Stimulated activated naive CD8-positive, alpha-beta T cell treated with anti-CD3 and anti-CD28 coated beads, Interleukin-15, amount 100 ng/mL, for 72 hours (primary cell): Measurements from ENCODE around the gene F10.

ENCODE experiments used
- ATAC-seq: fragments of 150-1000 bp; cut with Tn5 transposase; 2 replicates; pipeline ENCODE4 v1.10.0; 2021; ENCODE audit warnings: mild to moderate bottlenecking, moderate library complexity
- DNase-seq, 2 donors: peaks; one replicate each; pipeline ENCODE4 v3.0.0; 2021 to 2022
- H3K27ac Mint-ChIP-seq, 2 donors: one replicate each; pipeline ENCODE4 v1.8.0; 2022; ENCODE audit warnings: mild to moderate bottlenecking in 2 of 2, mixed read lengths in 2 of 2, moderate library complexity in 2 of 2
- H3K27me3 Mint-ChIP-seq: one replicate; pipeline ENCODE4 v1.8.0; 2022; ENCODE audit warnings: mixed read lengths
- H3K4me1 Mint-ChIP-seq: one replicate; pipeline ENCODE4 v1.8.0; 2022; ENCODE audit warnings: mild to moderate bottlenecking, mixed read lengths
- H3K4me3 Mint-ChIP-seq, 2 donors: one replicate each; pipeline ENCODE4 v1.8.0; 2022; ENCODE audit warnings: mild to moderate bottlenecking in 2 of 2, mixed read lengths in 2 of 2, moderate library complexity in 1 of 2
- H3K9me3 Mint-ChIP-seq, 2 donors: one replicate each; pipeline ENCODE4 v1.8.0; 2022; ENCODE audit warnings: mixed read lengths in 2 of 2

Gene F10

GRCh38 chr13:113083402-113084061 is 39.1 kb upstream of the F10 start:
- H3K9me3 Mint-ChIP-seq, result no peaks in the 10 kb centered on the region
- H3K4me3 Mint-ChIP-seq, result no peak overlapping the region
- H3K27ac Mint-ChIP-seq, result no peak overlapping the region
- ATAC-seq, result no peak
- no peaks in the 10 kb centered on the region for H3K4me1 Mint-ChIP-seq
- H3K27me3 Mint-ChIP-seq, result no peaks in the 10 kb centered on the region
- DNase-seq, result no peak

- Mint-ChIP-seq H3K4me1 (no peaks in the 10 kb centered on the region), H3K27ac (no peak overlapping the region), H3K27me3 (no peaks in the 10 kb centered on the region), H3K4me3 (no peak overlapping the region), H3K9me3 (no peaks in the 10 kb centered on the region)
- ATAC-seq (no peak), DNase-seq (no peak)
Observed at GRCh38 chr13:113084094-113084942, 38.3 kb upstream of the F10 start.

GRCh38 chr13:113084943-113085540 is 37.6 kb upstream of the F10 start:
- no peak overlapping the region for H3K4me3 Mint-ChIP-seq
- ATAC-seq, result no peak
- H3K27me3 Mint-ChIP-seq, result no peaks in the 10 kb centered on the region
- no peak overlapping the region for H3K27ac Mint-ChIP-seq
- no peak for DNase-seq
- no peaks in the 10 kb centered on the region for H3K4me1 Mint-ChIP-seq
- H3K9me3 Mint-ChIP-seq, result no peaks in the 10 kb centered on the region

GRCh38 chr13:113086031-113086750 is 36.4 kb upstream of the F10 start:
- Mint-ChIP-seq H3K27ac (no peak overlapping the region), H3K9me3 (no peaks in the 10 kb centered on the region), H3K27me3 (no peaks in the 10 kb centered on the region), H3K4me1 (no peaks in the 10 kb centered on the region), H3K4me3 (no peak overlapping the region)
- no peak for ATAC-seq
- no peak for DNase-seq

GRCh38 chr13:113086991-113087922 is 35.3 kb upstream of the F10 start:
- no peaks in the 10 kb centered on the region for H3K4me1 Mint-ChIP-seq
- no peak for ATAC-seq
- H3K27ac Mint-ChIP-seq, result no peak overlapping the region
- no peak for DNase-seq
- H3K4me3 Mint-ChIP-seq, result no peak overlapping the region
- no peaks in the 10 kb centered on the region for H3K27me3 Mint-ChIP-seq
- H3K9me3 Mint-ChIP-seq, result no peaks in the 10 kb centered on the region

GRCh38 chr13:113087923-113088690 is 34.5 kb upstream of the F10 start:
- H3K27me3 Mint-ChIP-seq, result no peaks in the 10 kb centered on the region
- H3K9me3 Mint-ChIP-seq, result no peaks in the 10 kb centered on the region
- no peak overlapping the region for H3K27ac Mint-ChIP-seq
- H3K4me3 Mint-ChIP-seq, result no peak overlapping the region
- DNase-seq, result no peak
- H3K4me1 Mint-ChIP-seq, result no peaks in the 10 kb centered on the region
- ATAC-seq, result no peak

GRCh38 chr13:113088691-113089020 is 33.9 kb upstream of the F10 start:
- Mint-ChIP-seq H3K9me3 (no peaks in the 10 kb centered on the region), H3K27ac (no peak overlapping the region), H3K4me3 (no peak overlapping the region), H3K4me1 (no peaks in the 10 kb centered on the region), H3K27me3 (no peaks in the 10 kb centered on the region)
- ATAC-seq, result no peak
- no peak for DNase-seq

- Mint-ChIP-seq H3K27me3 (no peaks in the 10 kb centered on the region), H3K4me3 (no peak overlapping the region), H3K27ac (no peak overlapping the region), H3K4me1 (no peaks in the 10 kb centered on the region), H3K9me3 (no peaks in the 10 kb centered on the region)
- no peak for ATAC-seq
- no peak for DNase-seq
Observed at GRCh38 chr13:113089693-113090414, 32.7 kb upstream of the F10 start.

GRCh38 chr13:113090415-113090770 is 32.2 kb upstream of the F10 start:
- ATAC-seq, result no peak
- Mint-ChIP-seq H3K9me3 (no peaks in the 10 kb centered on the region), H3K4me1 (no peaks in the 10 kb centered on the region), H3K4me3 (no peak overlapping the region), H3K27ac (no peak overlapping the region), H3K27me3 (no peaks in the 10 kb centered on the region)
- no peak for DNase-seq

GRCh38 chr13:113090806-113091205 is 31.8 kb upstream of the F10 start:
- no peak for ATAC-seq

GRCh38 chr13:113091211-113091771 is 31.3 kb upstream of the F10 start:
- Mint-ChIP-seq H3K9me3 (no peaks in the 10 kb centered on the region), H3K27me3 (no peaks in the 10 kb centered on the region), H3K4me3 (no peak overlapping the region), H3K27ac (peak overlapping the region in 1 of 2 donors; percentile 22), H3K4me1 (no peaks in the 10 kb centered on the region)
- DNase-seq, result no peak
- ATAC-seq, result no peak

More at GRCh38 chr13:113090806-113091205, 31.8 kb upstream of the F10 start:
- H3K9me3 Mint-ChIP-seq, result no peaks in the 10 kb centered on the region
- H3K27ac Mint-ChIP-seq, result peak overlapping the region in 1 of 2 donors; percentile 22
- no peak overlapping the region for H3K4me3 Mint-ChIP-seq
- no peak for DNase-seq
- no peaks in the 10 kb centered on the region for H3K27me3 Mint-ChIP-seq
- no peaks in the 10 kb centered on the region for H3K4me1 Mint-ChIP-seq

GRCh38 chr13:113091891-113092775 is 30.5 kb upstream of the F10 start:
- no peak overlapping the region for H3K4me3 Mint-ChIP-seq
- no peaks in the 10 kb centered on the region for H3K27me3 Mint-ChIP-seq
- no peaks in the 10 kb centered on the region for H3K9me3 Mint-ChIP-seq
- no peak for DNase-seq
- ATAC-seq, result no peak
- H3K4me1 Mint-ChIP-seq, result no peaks in the 10 kb centered on the region
- peak overlapping the region in 1 of 2 donors; percentile 42 for H3K27ac Mint-ChIP-seq
